ENCODE data around the gene SLC7A6.

SLC7A6 gene

DNA sequence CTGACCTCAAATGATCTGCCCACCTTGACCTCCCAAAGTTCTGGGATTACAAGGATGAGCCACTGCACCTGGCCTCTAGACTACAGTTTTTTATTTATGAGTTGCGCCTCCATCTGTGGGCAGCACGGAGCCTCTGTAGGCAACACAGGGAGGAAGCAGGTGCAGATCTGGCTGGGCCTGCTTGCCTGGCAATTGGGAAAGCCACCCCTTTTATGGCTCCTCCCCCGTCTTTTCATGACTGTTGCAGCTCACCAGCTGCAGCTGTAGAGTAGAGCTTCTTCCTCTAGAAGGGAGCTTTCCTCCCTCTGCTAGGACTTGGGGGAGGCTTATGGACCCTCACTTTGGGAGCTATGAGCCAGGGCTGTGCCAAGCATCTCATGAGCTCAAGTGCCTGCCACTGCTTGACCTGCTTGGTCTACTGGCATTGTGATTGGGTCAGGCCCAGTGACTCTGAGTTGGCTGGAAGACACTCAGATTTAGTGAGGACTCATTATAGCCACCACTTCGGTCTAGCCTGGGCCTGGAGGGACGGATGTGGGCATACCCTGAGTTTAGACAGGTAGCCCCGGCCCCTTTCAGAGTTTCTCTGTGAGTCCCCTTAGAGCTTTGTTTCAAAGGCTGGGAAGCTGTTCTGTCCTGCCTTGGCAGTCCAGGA, 6.9 kb upstream of the SLC7A6 start:
- DNase-seq (ENCODE audit: low read depth in 2 of 2) = no peak

DNA sequence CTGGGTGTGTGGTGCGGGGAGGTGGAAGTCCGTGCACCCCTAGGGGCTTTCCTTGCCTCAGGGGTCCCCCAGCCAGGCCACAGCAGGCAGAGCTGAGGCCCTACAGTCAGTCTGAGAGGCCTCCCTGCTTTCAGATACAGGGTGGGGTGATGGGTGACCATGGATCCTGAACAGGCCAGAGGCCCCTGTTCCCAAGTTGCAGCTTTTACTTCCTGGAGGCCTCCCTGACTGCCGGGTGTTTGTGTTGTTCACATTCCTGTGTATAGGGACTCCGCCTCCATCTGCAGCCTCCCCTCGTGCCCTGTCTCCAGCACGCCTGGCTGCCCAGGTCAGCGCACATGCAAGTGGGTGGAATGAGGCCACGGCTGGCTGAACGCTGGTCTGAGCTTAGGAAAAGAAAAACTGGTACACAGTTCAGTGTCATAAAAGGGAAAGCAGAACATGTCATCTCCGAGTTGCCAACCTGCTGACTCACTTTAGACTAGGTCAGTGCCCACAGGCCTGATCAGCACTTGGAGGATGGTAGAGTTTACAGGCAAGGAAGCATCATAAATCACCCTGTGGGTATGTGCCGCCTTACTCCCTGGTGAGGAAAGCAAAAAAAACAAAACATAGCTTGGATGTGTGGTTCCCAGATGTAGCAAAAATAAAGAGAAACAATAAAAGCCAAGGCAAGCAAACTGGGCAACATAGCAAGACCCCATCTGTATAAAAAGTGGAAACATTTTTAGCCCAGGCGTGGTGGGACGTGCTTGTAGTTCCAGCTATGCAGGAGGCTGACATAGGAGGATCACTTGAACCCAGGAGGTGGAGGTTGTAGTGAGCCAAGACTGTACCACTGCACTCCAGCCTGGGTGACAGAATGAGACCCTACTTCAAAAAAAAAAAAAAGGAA, 6.2 kb upstream of the SLC7A6 start:
- no peak for DNase-seq (ENCODE audit: low read depth in 2 of 2)

DNA sequence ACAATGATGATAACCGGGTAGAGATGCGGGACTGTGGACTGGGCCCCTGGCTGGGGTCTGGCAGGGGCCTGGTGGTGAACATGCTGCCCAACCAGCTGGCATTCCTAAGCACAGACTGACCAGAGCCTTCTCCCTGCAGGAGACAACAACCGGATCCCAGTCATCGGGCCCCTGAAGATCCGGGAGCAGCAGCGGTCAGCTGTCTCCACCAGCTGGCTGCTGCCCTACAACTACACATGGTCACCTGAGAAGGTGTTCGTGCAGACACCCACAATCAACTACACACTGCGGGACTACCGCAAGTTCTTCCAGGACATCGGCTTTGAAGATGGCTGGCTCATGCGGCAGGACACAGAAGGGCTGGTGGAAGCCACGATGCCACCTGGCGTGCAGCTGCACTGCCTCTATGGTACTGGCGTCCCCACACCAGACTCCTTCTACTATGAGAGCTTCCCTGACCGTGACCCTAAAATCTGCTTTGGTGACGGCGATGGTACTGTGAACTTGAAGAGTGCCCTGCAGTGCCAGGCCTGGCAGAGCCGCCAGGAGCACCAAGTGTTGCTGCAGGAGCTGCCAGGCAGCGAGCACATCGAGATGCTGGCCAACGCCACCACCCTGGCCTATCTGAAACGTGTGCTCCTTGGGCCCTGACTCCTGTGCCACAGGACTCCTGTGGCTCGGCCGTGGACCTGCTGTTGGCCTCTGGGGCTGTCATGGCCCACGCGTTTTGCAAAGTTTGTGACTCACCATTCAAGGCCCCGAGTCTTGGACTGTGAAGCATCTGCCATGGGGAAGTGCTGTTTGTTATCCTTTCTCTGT, 5.1 kb upstream of the SLC7A6 start:
- no peak for DNase-seq (ENCODE audit: low read depth in 2 of 2)

DNA sequence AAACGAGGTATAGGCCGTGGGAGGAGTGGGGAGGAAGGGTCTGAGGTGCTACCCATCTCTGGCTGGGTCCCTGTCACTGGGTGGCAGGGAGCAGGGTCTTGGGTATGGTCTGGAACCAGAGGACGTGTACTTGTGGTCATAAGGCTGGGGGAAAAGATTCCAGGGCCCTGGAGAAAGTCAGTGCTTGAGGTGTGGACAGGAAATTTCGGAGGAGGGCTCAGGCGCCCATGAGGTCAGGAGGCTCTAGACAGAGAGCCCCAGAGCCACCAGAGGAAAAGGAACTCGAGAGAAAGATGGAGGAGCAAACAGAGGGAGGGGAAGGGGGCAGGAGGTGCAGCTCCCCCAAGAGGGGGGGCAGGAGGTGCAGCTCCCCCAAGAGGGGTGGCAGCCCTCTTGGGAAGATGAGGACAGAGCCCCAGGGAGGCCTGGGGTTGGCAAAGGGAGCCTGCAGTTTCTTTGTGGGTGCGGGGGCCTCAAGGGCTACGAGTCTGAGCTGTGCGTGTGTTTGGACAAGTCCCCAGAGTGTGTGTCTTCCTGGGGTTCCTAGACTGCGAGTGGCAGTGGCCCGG, 683 bp upstream of the SLC7A6 start:
- DNase-seq (ENCODE audit: low read depth in 2 of 2) = no peak

DNA sequence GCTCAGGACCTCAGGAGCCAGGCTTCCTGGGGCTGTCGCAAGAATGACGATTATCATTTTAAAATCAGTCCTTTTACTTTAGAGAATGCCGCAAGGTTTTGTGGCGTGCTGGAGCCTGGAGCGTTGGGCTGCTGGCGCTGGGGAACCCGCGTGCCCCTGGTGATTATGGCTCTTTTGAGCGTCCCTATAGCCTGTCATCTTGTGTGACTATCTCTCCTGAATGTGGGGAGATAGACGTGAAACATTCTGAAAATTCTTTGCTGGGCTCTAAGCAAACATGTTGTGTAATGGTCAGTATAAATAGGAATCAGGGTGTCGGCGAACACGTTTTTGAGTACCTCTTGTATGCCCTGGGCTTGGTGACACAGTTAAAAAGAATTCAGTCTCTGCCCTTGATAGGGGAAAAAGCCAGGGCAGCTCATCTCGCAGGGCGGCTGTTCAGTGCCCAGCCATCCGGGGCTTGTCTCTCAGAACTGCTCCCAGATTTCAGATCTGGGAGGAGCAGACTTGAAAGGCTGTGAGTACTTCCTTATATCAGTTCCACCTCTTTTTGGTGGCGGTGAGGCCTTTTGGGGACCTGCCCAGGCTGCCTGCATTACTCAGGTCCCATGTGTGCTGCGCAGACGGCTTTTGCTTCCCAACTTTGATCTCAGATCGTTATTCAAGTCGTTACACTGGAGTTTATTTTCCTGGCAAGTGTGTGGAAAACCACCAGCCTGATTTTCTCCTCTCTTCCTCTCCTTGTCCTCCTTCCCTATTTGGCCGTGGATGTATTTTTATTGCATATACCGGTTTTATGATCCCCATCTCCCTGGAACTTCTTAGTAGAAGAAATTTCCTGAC, 973 bp downstream of the SLC7A6 start:
- DNase-seq (ENCODE audit: low read depth in 2 of 2) = no peak

DNA sequence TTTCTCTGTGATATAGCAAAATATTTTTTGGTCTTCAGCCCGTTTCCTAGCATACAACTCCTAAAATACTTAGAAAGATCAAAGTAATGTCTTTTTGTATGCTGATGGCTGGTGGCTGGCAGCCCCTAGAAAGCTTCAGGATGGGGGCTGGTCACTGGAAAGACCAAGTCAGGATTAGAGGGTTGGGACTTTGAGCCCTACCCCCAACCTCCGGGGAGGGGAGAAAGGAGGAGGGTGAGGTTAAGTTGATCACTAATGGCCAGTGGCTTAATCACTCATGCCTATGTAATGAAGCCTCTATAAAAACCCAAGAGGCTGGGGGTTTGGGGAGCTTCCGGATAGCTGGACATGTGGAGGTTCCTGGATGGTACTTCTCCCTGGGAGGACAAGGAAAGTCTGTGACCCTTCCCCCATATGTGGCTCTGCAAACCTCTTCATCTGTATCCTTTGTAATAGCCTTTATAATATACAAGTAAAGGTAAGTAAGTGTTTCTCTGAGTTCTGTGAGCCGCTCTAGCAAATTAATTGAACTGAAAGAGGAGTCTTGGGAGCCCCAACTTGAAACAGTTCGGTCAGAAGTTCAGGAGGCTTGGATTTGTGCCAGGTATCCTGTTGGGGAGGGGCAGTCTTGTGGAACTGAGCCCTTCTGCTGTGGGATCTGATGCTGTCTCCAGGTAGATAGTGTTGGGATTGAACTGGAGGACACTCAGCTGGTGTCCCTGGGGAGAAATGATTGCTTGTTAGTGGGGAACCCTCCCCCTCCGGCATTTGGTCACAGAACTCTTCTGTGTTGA, 3.5 kb downstream of the SLC7A6 start:
- no peak for DNase-seq (ENCODE audit: low read depth in 2 of 2)

DNA sequence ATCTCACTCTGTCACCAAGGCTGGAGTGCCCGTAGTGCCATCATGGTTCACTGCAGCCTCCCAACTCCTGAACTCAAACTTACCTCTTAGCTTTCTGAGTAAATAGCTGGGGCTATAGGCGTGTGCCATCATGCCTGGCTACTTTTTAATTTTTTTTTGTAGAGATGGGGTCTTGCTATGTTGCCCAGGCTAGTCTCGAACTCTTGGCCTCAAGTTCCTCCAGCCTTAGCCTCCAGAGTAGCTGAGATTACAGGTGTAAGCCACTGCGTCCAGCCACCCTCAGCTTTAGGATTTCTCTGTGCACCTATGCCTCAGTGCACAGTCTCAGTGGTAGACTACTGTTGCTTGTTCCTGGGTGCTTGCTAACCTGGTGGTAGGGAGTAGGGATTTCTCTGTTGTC, 5.5 kb downstream of the SLC7A6 start:
- DNase-seq (ENCODE audit: low read depth in 2 of 2) = no peak

DNA sequence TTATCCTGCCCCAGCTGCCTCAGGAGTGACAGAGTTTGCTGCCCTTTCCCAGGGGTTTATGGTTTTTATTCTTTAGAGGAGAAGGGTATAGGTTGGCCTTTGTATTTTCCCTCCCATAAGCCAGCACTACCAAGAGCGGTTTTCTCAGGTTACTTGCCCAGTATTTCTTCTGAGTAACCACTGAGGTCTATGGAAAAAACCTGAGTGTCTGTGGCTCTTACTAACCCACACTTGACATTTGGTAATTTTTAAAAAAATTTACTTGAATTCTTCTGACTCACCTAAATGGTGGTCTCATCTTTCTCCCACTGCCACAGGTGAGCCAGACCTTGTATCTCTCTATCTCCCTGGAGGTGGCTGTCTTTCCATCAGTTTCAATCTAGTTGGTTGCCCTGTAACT, 6.0 kb downstream of the SLC7A6 start:
- no peak for DNase-seq (ENCODE audit: low read depth in 2 of 2)

DNA sequence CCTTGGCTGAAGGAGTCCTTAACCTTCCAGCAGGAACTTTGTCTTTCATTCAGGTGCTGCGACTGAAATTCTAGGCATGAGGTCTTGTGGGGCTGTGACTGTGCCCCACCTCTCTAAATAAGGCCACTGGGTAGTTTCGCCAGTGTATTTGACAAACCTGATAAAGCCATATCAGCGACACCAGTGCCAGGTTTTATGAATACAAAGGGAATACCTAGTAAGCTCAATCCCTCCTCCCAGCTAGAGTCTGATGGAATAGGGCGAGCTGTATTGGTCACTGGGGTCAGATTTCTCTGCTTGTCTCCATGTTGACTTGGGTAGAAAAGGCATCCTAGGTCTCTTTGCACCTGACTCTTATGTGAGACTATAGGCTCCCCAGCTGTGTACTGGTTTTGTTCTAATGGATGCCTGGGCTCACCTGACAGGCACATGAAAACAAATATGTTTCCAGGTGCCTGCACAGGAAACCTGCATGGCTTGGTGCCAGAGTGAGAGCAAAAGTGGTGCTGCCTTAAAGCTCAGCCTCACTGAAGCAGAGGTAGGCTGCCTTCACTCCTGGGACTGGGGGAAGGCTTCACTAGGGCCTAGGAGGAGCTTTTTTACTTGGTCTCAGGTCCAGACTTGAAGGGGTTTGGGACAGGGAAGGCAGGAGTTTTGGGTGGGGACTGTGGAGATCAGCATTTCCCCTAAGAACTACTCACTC, 8.3 kb downstream of the SLC7A6 start:
- no peak for DNase-seq (ENCODE audit: low read depth in 2 of 2)

DNA sequence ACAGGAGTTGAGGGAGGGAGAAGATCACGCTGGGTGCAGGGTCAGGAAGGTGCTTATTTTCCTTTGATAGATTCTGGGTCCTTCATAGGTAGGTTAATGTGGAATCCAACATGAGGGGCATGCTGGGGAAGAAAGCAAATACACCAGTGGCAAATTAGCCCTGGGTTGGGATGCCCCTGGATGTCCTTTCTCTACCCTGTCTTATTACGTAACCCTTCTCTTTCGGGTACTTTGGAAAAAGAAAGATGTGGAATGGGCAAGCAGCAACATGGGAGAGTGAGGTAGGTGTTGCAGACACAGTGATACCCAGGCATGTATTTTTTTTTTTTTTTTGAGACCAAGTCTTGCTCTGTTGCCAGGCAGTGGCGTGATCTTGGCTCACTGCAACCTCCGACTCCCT, 9.1 kb downstream of the SLC7A6 start:
- no peak for DNase-seq (ENCODE audit: low read depth in 2 of 2)

DNA sequence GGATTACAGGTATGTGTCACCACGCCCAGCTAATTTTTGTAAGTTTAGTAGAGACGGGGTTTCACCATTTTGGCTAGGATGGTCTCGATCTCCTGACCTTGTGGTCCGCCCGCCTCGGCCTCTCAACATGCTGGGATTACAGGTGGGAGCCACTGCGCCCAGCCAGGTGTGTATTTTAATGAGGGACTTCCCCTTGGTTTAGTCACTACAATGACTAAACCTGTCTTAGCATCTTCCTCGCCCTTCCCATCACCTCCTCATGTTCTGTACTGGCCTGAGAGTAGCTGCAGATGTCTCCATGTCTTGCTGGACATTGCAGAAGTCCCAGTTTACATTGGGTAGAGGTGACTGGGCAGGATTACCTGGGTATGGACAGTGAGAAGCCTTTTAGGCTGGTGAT, 9.6 kb downstream of the SLC7A6 start:
- no peak for DNase-seq (ENCODE audit: low read depth in 2 of 2)

DNA sequence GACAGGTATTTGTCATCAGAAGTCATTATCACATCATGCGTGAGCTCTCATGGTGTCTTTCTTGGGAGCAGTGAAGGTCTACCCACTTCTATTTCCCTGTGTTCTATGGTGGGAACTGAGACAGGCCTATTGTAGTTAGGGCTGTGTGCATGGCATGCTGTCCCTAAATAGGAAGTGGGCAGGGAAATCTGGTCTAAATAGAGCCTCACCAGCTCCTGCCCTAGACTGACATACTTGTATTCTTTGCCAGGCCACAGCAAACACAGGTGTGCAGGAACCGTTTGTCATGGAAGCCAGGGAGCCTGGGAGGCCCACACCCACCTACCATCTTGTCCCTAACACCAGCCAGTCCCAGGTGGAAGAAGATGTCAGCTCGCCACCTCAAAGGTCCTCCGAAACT, 10.1 kb downstream of the SLC7A6 start:
- no peak for DNase-seq (ENCODE audit: low read depth in 2 of 2)

DNA sequence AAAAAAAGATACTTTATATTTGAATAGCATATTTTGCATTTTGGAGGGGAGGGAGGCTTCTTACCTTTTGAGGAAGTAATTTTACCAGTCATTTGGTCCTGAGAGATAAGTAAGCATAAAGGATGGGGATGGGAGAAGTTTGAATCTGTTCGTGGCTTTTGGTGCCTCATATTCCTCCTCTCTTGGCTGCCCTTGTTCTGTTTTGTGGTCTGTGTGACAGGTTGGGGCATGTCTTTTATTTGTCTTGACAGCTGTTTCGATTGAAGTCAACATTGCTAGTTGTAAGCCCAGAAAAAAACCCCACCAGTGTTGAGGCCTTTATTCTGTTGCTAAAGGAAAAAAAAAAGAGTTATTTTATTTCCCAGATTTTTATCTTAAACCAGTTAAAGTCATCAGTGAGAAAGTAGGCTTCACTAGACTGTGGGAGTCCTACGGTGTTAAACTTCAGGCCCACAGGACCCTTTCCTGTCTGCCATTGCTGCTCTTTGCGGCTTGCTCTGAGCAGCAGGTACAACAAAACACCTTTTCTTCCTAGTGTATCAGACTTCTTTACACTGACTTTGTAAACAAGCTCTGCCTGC, 11.4 kb downstream of the SLC7A6 start:
- DNase-seq (ENCODE audit: low read depth in 2 of 2) = no peak

DNA sequence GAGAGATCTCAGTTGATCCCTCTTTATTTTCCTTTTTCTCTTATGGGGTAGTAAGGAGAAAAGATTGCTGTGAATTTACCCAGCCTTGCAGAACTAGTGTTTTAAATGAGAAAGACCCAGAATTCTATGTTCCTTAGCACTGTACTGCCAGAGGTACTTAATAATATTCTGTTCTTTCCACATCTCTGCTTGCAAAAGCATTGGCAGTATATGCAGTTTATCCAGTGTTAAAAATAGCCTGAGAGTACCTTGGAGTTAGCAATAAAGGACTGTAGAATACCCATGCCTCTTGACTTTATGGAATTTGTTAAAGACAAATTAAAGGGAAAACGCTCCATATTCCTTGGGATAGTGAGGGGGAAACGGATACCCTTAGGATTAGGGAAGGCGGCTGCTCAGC, 11.9 kb downstream of the SLC7A6 start:
- DNase-seq (ENCODE audit: low read depth in 2 of 2) = no peak

DNA sequence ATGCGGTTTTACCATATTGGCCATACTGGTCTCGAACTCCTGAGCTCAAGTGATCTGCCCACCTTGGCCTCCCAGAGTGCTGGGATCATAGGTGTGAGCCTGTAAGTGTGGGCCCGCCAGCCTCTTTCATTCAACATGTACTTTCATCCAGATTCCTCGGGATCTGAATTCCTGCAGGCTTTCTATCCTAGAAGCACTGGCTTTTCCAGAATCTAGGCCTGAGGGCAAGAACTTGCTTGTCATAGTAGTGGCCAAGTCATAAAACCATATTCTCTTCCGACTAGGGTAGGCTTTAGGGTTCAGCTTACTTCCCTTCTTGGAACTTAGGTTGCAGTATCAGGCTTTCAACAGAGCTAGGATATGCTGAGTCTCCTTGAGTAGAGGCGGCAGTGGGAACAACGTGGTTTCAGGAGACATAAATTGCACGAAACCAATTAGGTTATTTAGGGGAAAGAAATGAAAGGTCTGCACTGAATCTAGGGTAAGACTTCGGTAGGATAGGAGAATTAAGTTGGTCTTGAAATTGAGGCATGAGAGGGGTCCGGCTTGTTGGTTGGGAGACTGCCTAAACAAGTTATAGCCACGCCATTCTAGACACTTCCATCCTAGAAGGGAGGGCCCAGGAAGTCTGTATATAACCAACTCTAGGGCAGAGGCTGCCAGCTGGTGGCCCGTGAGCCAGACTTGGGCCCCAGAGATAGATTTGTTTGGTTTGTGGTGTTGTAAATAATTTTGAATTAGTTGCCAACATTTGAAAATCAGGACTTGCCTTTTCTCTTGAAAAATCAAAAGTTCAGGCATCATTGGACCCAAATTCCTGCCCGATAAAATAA, 15.6 kb downstream of the SLC7A6 start:
- no peak for DNase-seq (ENCODE audit: low read depth in 2 of 2)

DNA sequence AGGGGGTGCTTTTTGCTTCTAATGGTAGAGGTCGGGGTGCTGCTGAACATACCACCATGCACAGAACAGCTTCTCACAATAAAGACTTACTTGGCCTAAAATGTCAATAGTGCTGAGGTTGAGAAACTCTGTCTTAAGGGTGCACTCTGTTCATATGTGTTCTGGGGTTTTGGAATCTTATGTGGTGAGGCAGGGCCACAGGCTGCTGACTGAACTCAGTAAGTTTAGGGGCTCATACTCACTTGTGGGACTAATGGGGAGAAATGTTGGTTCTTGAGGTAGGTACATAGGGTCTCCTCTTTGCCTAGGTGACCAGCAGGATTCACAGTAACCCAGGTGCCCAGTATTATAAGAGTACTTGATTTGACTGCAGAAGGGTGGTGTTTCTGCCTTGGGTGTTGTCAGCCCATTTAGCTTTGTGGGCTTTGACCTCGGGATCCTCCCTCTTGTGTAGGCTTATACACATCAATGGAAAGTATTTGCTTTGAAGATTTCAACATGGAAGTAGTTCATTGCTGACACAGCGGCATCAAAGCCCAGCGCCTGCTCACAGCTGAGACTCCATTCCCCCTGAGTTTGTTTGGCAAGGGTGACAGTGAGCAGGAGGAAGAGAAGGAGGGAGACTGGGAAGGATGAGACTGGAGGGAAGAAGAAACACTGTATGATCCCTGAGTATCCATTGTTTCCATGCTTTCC, 17.2 kb downstream of the SLC7A6 start:
- no peak for DNase-seq (ENCODE audit: low read depth in 2 of 2)

DNA sequence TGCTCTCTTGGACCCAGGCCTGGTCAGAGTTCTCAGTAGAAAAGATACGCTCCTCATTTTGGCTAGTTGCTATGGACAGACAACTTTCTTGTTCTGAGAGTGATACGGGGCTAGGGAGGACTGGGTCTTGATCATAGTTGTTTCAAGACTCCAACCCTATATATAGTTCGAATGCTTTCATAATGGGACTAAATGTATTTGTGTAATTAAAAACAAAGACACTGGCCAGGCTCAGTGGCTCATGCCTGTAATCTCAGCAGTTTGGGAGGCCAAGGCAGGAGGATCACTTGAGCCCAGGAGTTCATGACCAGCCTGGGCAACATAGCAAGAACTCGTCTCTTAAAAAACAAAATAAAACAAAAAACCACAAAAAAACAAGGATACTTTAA, 17.7 kb downstream of the SLC7A6 start:
- no peak for DNase-seq (ENCODE audit: low read depth in 2 of 2)

DNA sequence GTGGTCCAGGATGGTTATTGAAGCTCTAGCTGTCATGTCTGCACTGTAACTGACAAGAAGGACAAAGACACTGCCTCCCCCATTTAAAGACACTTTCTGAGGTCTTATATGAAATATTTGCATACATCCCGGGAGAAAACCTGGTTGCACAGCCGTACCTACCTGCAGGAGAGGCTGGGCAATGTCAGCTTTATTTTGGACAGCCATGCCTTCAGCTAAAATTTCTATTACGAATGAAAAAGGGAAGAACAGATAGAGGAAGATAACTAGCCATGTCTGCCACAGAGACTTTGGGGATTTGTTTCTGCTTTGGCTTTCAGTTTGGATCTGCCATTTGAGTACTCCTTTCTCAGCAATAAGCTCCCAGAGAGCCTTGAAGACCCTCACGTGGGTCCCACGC, 19.0 kb downstream of the SLC7A6 start:
- no peak for DNase-seq (ENCODE audit: low read depth in 2 of 2)
